Small intestine (tissue), 7 donors: ENCODE data around the gene AKR1A1. TPM values are rescaled to one million over a fixed set of nuclear protein-coding genes. Genes with fewer than 3 reads are reported as not detected.

ENCODE experiments used
- DNase-seq, 2 donors: peaks; one replicate each; pipeline versions ENCODE4 v3.0.0 to v3.0.0-alpha.2; 2013
- FAIRE-seq: peaks from 2 replicates; lab custom pipeline; 2012; peaks lifted over from hg19 to GRCh38; lab: Jason Lieb, UNC
- H3K27ac ChIP-seq, 3 donors: one replicate each; pipeline ENCODE4 v1.5.1; 2013; ENCODE audit warnings: low read length in 2 of 3, mild to moderate bottlenecking in 2 of 3, control low read depth in 1 of 3, inconsistent platforms in 1 of 3, low read depth in 1 of 3, moderate library complexity in 1 of 3
- H3K27me3 ChIP-seq, 3 donors: one replicate each; pipeline ENCODE4 v1.6.1; 2013; ENCODE audit warnings: low read length in 3 of 3, inconsistent platforms in 1 of 3; ENCODE audit not compliant: control insufficient read depth in 3 of 3, insufficient read depth in 3 of 3
- H3K36me3 ChIP-seq, 3 donors: one replicate each; pipeline ENCODE4 v1.6.1; 2013; ENCODE audit warnings: low read length in 3 of 3, inconsistent platforms in 1 of 3, low read depth in 1 of 3, mild to moderate bottlenecking in 1 of 3, moderate library complexity in 1 of 3; ENCODE audit not compliant: control insufficient read depth in 3 of 3, insufficient read depth in 2 of 3
- H3K4me1 ChIP-seq, 3 donors: one replicate each; pipeline ENCODE4 v1.6.1; 2013; ENCODE audit warnings: low read length in 2 of 3, inconsistent platforms in 1 of 3, low read depth in 1 of 3, mild to moderate bottlenecking in 1 of 3, moderate library complexity in 1 of 3; ENCODE audit not compliant: control insufficient read depth in 3 of 3, insufficient read depth in 2 of 3
- H3K4me3 ChIP-seq, 3 donors: one replicate each; pipeline ENCODE4 v1.5.1; 2013; ENCODE audit warnings: low read length in 3 of 3, control low read depth in 1 of 3, inconsistent platforms in 1 of 3, low read depth in 1 of 3, mild to moderate bottlenecking in 1 of 3, moderate library complexity in 1 of 3
- H3K9me3 ChIP-seq, 2 donors: one replicate each; pipeline ENCODE4 v1.6.1; 2013; ENCODE audit warnings: low read depth in 1 of 2, low read length in 1 of 2; ENCODE audit not compliant: control insufficient read depth in 2 of 2, insufficient read depth in 1 of 2
- WGBS, 3 donors: extraction: QIAGEN DNeasy Blood & Tissue Kit; methylation state at CpG; one replicate each; pipeline ENCODE4 v1.1.7; 2013; 5-methylcytosine and 5-hydroxymethylcytosine counted together
- polyA plus RNA-seq, 4 donors: library from polyadenylated mRNA; stranded (reverse) in 3 of 4; unstranded in 1 of 4; fragments of 200-250 nt in 3 of 4; fragments of 120-200 nt in 1 of 4; gene quantifications; one replicate each; pipeline versions ENCODE4 v1.2.1 to v1.2.3, GENCODE V29; 2013
- donor health status: healthy with polysubstance abuse.
- donor health status: control.
- donor health status: control.
- donor health status: Bipolar disorder and iron deficiency.
- donor health status: healthy.

The AKR1A1 gene
- polyA plus RNA-seq, 4 donors, result 241 to 636 (median 313) TPM

DNA sequence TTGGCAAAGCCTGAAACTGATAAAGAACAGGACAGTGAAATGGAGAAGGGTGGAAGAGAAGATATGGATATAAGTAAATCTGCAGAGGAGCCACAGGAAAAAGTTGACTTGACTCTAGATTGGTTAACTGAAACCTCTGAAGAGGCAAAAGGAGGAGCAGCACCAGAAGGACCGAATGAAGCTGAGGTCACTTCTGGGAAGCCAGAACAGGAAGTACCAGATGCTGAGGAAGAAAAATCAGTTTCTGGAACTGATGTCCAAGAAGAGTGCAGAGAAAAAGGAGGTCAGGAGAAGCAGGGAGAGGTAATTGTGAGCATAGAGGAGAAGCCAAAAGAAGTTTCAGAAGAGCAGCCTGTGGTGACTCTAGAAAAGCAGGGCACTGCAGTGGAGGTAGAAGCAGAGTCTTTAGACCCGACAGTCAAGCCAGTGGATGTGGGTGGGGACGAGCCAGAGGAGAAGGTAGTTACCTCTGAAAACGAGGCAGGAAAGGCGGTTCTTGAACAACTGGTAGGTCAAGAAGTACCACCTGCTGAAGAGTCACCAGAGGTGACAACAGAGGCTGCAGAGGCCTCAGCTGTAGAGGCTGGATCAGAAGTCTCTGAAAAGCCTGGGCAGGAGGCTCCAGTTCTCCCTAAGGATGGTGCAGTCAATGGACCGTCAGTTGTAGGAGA, 56.9 kb downstream of the AKR1A1 start:
- H3K27ac ChIP-seq, result peak overlapping the region in 1 of 3 donors; percentile 34

DNA sequence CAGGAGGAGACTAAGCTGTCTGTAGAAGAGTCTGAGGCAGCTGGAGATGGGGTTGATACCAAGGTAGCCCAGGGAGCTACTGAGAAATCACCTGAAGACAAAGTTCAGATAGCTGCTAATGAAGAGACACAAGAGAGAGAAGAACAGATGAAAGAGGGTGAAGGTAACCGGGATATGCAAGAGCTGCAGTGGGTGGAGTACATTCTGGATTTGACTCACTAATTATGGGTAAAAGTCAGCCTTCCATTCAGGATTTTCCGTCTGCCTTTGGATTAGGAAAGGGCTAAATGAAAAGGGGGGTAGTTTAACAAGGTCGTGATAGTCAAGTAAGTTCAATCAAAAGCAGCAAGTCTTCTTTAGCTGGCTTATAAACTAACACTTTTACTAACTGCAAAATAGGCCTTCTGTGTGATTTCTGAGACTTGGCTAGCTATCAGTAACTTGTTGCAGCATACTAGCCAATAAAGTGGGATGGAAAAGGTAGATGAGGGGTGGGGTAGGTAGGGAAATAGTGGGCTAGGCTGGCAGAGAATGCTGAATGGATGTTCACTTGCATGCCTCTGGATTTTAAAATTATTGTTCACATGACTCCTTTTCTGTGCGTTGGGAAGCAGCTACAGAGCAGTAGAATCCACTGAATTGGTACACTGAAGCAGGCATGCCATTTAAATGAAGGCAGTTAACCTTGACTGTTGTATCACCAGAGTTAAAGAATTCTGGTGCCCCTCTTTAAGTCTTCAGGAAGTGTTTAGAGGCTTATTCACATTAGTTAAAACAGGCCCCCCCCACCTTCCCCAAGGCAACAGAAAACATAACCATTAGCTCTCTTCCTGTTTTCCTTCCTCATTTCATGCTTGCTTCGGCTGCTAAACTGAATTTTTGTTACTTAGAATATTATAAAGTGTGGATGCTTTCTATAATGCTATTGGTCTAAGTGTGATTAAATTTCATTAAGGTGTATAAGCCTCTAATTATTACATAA, 57.8 kb downstream of the AKR1A1 start:
- FAIRE-seq, result no peak
- H3K27ac ChIP-seq, result no peak overlapping the region
- no peak for DNase-seq

More for the DNA sequence above, 56.9 kb downstream of the AKR1A1 start:
- no peak for FAIRE-seq
- WGBS, 3 donors, result 68 to 79% (median 74%) methylated on average over 6 of the region's 6 CpGs
- DNase-seq, result no peak
- no peaks in the 10 kb centered on the region for H3K9me3 ChIP-seq
- no peaks in the 10 kb centered on the region for H3K4me1 ChIP-seq
- no peaks in the 10 kb centered on the region for H3K27me3 ChIP-seq
- H3K36me3 ChIP-seq, result peaks cover 0 to 38% (median 3%) of the 10 kb centered on the region in 3 donors
- H3K4me3 ChIP-seq, result no peak overlapping the region

DNA sequence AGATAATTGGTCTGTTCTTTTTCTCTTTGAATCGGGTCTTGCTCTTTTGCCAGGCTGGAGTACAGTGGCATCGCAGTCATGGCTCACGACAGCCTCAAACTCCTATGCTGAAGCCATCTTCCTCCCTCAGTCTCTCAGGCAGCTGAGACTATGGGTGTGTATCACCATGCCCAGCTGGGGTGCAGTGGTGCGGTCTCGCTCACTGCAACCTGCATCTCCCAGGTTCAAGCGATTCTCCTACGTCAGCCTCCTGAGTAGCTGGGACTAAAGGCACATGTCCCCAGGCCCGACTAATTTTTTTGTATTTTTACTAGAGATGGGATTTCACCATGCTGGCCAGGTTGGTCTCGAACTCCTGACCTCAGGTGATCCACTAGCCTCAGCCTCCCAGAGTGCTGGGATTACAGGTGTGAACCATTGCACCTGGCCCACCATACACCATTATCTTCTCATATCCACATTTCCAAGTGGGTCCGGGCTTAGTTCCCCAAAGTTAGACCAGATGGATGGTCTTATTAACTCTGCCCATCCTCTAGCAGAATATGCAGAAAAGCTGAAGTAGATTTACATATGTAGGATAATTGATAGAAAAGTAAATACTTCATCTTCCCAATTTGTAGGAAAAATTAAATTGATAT, 60.1 kb downstream of the AKR1A1 start:
- 96 to 100% (median 97%) methylated on average over 10 of the region's 10 CpGs for WGBS, 3 donors
- no peak for FAIRE-seq
- H3K36me3 ChIP-seq, result peaks cover 7 to 40% (median 9%) of the 10 kb centered on the region in 3 donors

More for the DNA sequence above, 57.8 kb downstream of the AKR1A1 start:
- H3K4me3 ChIP-seq, result no peak overlapping the region
- H3K4me1 ChIP-seq, result no peaks in the 10 kb centered on the region
- H3K27me3 ChIP-seq, result no peaks in the 10 kb centered on the region
- WGBS, 3 donors, result 77 to 90% (median 84%) methylated on average over 5 of the region's 5 CpGs
- H3K9me3 ChIP-seq, result no peaks in the 10 kb centered on the region
- H3K36me3 ChIP-seq, result peaks cover 1 to 39% (median 3%) of the 10 kb centered on the region in 3 donors

DNA sequence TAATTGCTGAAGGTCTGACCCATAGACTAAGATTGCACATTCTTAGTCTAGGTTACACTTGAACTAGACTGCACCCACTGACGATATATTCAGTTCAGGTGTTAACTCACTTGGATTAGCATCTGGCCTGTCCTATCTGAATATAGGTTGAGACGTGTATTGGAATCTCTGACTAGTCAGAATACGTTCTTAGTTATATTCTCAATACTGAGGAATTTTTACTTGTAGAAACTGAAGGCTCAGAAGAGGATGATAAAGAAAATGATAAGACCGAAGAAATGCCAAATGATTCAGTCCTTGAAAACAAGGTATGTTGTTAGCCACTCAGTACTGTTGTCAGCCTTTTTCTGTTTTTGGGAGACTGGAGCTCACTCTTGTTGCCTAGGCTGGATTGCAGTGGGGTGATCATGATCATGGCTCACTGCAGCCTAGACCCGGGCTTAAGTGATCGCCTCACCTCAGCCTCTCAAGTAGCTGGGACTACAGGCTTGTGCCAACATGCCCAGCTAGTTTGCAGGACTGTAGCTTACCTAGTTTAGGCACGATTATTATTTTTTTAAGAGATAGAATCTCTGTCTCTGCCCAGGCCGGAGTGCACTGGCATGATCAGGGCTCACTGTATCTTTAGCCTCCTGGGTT, 62.4 kb downstream of the AKR1A1 start:
- 83 to 89% (median 85%) methylated on average over 8 of the region's 8 CpGs for WGBS, 3 donors
- Histone ChIP-seq H3K27me3 (no peaks in the 10 kb centered on the region), H3K9me3 (no peaks in the 10 kb centered on the region), H3K27ac (no peak overlapping the region), H3K4me3 (no peak overlapping the region), H3K36me3 (peaks cover 9 to 46% (median 16%) of the 10 kb centered on the region in 3 donors), H3K4me1 (no peaks in the 10 kb centered on the region)
- DNase-seq (no peak), FAIRE-seq (no peak)

More for the DNA sequence above, 60.1 kb downstream of the AKR1A1 start:
- no peak overlapping the region for H3K27ac ChIP-seq
- no peaks in the 10 kb centered on the region for H3K27me3 ChIP-seq
- H3K4me3 ChIP-seq, result no peak overlapping the region
- H3K4me1 ChIP-seq, result no peaks in the 10 kb centered on the region
- H3K9me3 ChIP-seq, result no peaks in the 10 kb centered on the region
- no peak for DNase-seq

DNA sequence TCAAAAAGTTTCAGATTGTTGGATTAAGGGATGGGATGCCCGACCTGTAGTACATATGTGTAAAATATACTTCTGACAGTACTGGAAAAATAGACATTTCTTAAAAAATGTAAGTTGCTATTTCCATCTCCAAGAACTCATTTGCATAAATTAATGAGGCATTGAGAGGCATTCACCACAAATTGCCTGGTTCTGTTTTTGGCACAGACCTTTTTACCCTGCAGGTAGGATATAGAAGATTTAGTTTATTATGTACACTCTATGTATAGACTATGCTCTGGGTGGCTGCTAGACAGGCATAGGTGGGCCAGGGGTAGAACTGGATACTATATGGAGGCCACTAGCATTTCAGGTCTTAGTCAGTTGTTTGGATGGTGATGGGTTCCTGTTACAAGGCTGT, 65.3 kb downstream of the AKR1A1 start:
- FAIRE-seq, result no peak
- peaks cover 13 to 55% (median 16%) of the 10 kb centered on the region in 3 donors for H3K36me3 ChIP-seq

DNA sequence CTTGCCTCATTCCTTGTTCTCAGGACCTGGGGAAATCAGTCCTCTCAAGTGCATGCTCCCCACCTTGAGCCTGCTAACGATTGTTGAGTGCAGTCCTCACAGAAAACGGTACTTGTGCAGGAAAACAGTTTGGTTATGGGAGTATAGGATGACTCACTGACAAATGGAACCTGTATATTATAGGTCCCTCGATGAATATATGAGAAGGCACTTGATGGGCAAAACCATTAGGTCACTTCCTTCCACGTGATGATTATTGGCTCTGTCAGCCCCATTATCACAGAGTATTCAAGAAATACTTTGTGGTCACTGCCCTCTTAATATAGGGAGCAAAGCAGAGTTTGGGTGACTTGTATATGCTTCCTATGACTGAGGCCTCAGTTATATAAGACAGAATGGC, 67.0 kb downstream of the AKR1A1 start:
- no peaks in the 10 kb centered on the region for H3K27me3 ChIP-seq
- H3K4me1 ChIP-seq, result peaks cover 0 to 3% (median 0%) of the 10 kb centered on the region in 3 donors
- no peak for DNase-seq
- FAIRE-seq, result no peak
- H3K36me3 ChIP-seq, result peaks cover 16 to 64% (median 22%) of the 10 kb centered on the region in 3 donors
- no peak overlapping the region for H3K4me3 ChIP-seq
- WGBS, 3 donors, result 73 to 75% (median 74%) methylated on average over 4 of the region's 4 CpGs
- no peak overlapping the region for H3K27ac ChIP-seq
- no peaks in the 10 kb centered on the region for H3K9me3 ChIP-seq

More for the DNA sequence above, 65.3 kb downstream of the AKR1A1 start:
- Histone ChIP-seq H3K9me3 (no peaks in the 10 kb centered on the region), H3K27me3 (no peaks in the 10 kb centered on the region), H3K4me1 (no peaks in the 10 kb centered on the region), H3K4me3 (no peak overlapping the region), H3K27ac (no peak overlapping the region)
- WGBS, 3 donors, result 82 to 95% (median 86%) methylated on average over 1 of the region's 1 CpG
- no peak for DNase-seq

DNA sequence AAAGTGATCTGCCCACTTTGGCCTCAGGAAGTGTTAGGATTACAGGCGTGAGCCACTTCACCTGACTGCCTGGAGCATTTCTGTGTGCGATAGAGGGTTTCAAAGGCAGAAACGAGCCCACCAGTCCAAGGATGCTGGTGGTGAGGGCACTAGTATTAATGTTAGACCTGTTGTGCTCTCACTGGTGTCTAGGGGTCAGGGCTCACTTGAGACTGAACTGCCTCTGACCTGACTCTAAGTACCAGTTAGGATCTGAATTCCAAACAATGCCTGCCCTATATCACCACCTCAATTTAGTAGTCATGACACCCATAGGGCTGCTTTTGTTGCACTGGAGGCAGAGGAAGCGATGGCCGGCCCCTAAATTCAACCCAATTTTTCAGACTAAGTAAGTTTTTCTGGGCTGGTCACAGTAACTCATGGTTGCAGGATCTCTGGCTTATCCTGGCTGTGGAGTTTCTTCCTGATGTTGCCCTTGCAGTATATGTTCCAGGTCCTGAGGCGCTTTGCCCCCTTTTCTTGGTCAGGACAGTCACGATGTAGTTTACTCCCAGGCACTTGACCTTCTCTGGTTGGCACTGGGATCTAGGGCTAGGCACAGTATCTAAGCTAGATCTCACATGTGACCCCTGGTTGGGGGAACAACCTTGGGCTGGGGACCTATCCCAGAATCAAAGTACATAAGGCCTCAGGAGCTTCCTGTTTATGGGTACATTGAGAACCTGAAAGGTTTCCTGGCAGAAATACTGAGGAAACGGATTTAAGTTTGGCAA, 68.7 kb downstream of the AKR1A1 start:
- DNase-seq (no peak), FAIRE-seq (no peak)
- H3K9me3 ChIP-seq, result no peaks in the 10 kb centered on the region
- WGBS, 3 donors, result 64 to 76% (median 66%) methylated on average over 8 of the region's 8 CpGs
- peaks cover 0 to 3% (median 0%) of the 10 kb centered on the region in 3 donors for H3K4me1 ChIP-seq
- peaks cover 20 to 71% (median 28%) of the 10 kb centered on the region in 3 donors for H3K36me3 ChIP-seq
- H3K27me3 ChIP-seq, result no peaks in the 10 kb centered on the region
- peak overlapping the region in 1 of 3 donors; percentile 28 for H3K27ac ChIP-seq
- H3K4me3 ChIP-seq, result no peak overlapping the region
